Duodenal mucosa (tissue), 2 donors: ENCODE data around the gene NTRK2.

Source experiments
- H3K27ac ChIP-seq: one replicate; pipeline ENCODE4 v1.7.0; 2013; ENCODE audit warnings: low read depth, low read length
- H3K27me3 ChIP-seq, 2 donors: one replicate each; pipeline ENCODE4 v1.7.0; 2013; ENCODE audit warnings: low read length in 2 of 2, control low read depth in 1 of 2; ENCODE audit not compliant: insufficient read depth in 2 of 2, control insufficient read depth in 1 of 2
- H3K36me3 ChIP-seq, 2 donors: one replicate each; pipeline ENCODE4 v1.7.0; 2013; ENCODE audit warnings: low read length in 2 of 2, control low read depth in 1 of 2; ENCODE audit not compliant: insufficient read depth in 2 of 2, control insufficient read depth in 1 of 2
- H3K4me1 ChIP-seq, 2 donors: one replicate each; pipeline ENCODE4 v1.7.0; 2013; ENCODE audit warnings: low read length in 2 of 2, control low read depth in 1 of 2; ENCODE audit not compliant: insufficient read depth in 2 of 2, control insufficient read depth in 1 of 2
- H3K4me3 ChIP-seq, 2 donors: one replicate each; pipeline ENCODE4 v1.7.0; 2013; ENCODE audit warnings: low read length in 2 of 2, low read depth in 1 of 2
- H3K9ac ChIP-seq, 2 donors: one replicate each; pipeline ENCODE4 v1.7.0; 2013; ENCODE audit warnings: low read length in 2 of 2, low read depth in 1 of 2
- H3K9me3 ChIP-seq, 2 donors: one replicate each; pipeline ENCODE4 v1.7.0; 2013; ENCODE audit warnings: low read length in 2 of 2, control low read depth in 1 of 2; ENCODE audit not compliant: control insufficient read depth in 1 of 2

The NTRK2 gene

DNA sequence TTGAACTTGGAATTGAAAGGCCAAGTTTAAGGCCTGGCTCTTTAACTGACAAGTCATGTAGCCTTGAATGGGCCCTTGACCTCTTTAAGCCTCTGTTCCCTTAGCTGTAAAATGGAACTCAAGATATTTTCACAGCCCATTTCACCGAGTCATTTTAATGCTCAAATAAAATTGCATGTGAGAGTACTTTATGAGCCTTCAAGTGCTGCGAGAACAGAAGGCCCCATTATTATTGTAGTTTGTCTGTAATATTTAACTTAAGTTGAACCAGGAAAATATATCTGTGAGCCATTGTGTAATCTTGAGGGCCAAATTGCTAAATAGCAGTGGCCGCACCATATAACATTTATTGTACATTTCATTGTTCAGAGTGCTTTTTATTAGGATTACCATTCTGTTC lies 249.9 kb downstream of the NTRK2 start:
- Histone ChIP-seq H3K9ac (no peak overlapping the region), H3K27me3 (no peaks in the 10 kb centered on the region), H3K4me3 (no peak overlapping the region), H3K9me3 (no peaks in the 10 kb centered on the region), H3K4me1 (no peaks in the 10 kb centered on the region), H3K27ac (no peak overlapping the region), H3K36me3 (no peaks in the 10 kb centered on the region)

DNA sequence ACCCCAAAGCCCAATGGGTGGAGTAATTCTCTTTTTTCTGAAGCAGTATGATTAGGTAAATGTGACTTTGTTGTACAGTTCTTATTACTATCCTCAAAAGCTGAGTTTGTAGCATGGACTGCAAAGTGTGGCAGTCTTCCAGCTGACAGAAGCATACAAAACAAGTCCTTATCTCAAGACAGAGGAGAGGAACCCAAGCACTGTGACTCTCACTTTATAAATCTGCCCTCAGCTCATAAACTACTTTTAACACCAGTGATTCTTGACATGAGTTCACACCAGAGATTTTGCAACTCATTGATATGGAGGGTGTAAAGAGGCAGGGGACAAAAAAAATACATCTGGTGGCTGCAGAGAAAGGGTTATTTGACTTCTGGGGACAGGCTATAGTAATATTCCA lies 251.6 kb downstream of the NTRK2 start:
- Histone ChIP-seq H3K27ac (no peak overlapping the region), H3K4me1 (no peaks in the 10 kb centered on the region), H3K36me3 (no peaks in the 10 kb centered on the region), H3K9ac (no peak overlapping the region), H3K9me3 (no peaks in the 10 kb centered on the region), H3K4me3 (no peak overlapping the region), H3K27me3 (no peaks in the 10 kb centered on the region)

DNA sequence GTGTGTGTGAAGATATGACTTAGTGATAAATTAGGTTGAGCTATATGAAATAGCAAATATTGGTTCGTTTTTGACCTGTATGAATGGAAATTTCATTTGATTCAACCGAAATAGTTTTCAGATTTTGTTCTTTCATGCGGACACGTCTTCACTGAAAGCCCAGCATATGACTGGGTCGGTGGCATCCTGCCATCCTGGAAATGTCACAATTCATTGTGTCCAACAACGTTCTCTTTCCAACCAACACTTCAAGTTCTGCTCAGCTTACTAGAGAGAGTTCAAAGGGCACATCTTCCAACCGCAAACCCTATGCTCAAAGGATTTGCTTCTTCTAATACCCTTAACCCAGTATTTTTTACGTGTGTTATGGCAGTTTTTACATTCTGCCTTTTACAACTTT lies 252.5 kb downstream of the NTRK2 start:
- no peak overlapping the region for H3K27ac ChIP-seq
- no peaks in the 10 kb centered on the region for H3K27me3 ChIP-seq
- no peaks in the 10 kb centered on the region for H3K4me1 ChIP-seq
- H3K36me3 ChIP-seq, result no peaks in the 10 kb centered on the region
- no peak overlapping the region for H3K9ac ChIP-seq
- H3K4me3 ChIP-seq, result no peak overlapping the region
- no peaks in the 10 kb centered on the region for H3K9me3 ChIP-seq

DNA sequence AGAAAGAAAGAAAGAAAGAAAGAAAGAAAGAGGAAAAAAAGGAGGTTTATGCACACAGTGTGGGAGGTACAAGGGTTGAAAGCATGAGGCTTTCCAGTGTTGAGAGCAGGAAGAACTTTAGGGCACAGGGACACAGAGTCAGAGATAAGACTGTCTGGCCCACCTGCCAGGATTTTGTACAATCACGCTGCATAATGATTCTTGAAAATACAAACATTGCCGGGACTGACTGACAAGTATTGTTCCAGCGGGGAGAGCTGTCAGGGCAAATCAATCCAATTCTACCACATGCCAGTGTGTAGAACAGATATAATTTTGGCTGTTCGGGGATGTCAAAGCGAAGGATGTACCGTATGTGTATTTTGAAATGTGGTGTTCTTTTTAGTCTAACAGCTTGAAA lies 254.7 kb downstream of the NTRK2 start:
- no peaks in the 10 kb centered on the region for H3K36me3 ChIP-seq
- no peaks in the 10 kb centered on the region for H3K27me3 ChIP-seq
- H3K4me3 ChIP-seq, result no peak overlapping the region
- no peak overlapping the region for H3K27ac ChIP-seq
- H3K4me1 ChIP-seq, result no peaks in the 10 kb centered on the region
- H3K9me3 ChIP-seq, result no peaks in the 10 kb centered on the region
- no peak overlapping the region for H3K9ac ChIP-seq

DNA sequence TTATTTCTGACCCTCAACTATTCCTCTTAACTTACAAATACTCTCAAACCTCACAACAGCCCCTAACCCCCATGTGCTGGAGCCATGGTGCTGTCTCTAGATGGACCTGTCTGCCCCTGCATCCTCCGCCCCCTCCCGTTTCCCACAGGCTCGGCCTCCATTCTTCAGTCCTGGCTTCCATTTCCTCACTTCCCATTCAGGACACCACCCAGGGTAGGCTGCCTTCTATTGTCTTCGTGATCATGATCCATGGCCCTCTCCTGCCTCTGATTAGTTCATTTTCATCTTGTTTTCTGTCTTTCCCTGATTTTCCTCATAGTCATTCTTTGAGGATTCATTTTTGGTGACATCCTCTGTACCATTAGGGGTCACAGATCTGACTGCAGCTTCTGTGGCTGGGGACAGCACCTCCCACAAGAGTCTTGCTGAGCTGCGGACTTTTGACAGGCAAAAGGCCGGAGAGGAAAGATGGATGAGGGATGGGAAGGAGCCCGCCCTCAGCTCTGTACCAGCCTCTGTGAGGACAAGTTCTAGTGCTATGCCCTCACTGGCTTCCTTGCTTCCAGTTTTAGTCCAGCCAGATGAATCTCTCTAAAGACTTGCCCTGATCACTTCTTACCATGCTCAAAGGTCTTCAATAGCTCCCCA lies 255.8 kb downstream of the NTRK2 start:
- H3K9ac ChIP-seq, result no peak overlapping the region
- H3K4me1 ChIP-seq, result no peaks in the 10 kb centered on the region
- no peaks in the 10 kb centered on the region for H3K36me3 ChIP-seq
- H3K4me3 ChIP-seq, result no peak overlapping the region
- no peak overlapping the region for H3K27ac ChIP-seq
- H3K9me3 ChIP-seq, result no peaks in the 10 kb centered on the region
- no peaks in the 10 kb centered on the region for H3K27me3 ChIP-seq

DNA sequence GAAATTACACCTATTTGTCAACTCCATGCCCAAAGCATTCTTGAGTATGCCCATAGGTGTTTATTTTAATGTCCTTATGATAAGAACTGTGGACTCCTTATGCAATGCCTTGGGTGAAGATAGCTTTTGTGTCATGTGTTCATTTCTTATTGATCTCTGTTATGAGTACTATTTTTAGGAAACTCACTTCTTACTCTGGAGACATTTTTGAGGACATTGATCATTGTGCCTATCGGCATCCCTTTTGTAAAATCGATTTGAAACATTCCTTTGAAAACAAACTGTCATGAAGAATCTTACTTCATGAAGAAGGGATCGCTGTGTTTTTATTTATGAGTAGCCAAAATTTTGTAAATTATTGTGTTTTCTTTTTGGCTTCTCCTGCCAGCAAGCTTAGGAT lies 257.3 kb downstream of the NTRK2 start:
- H3K9me3 ChIP-seq, result no peaks in the 10 kb centered on the region
- no peak overlapping the region for H3K9ac ChIP-seq
- no peak overlapping the region for H3K27ac ChIP-seq
- H3K4me1 ChIP-seq, result no peaks in the 10 kb centered on the region
- H3K27me3 ChIP-seq, result no peaks in the 10 kb centered on the region
- no peak overlapping the region for H3K4me3 ChIP-seq
- no peaks in the 10 kb centered on the region for H3K36me3 ChIP-seq

DNA sequence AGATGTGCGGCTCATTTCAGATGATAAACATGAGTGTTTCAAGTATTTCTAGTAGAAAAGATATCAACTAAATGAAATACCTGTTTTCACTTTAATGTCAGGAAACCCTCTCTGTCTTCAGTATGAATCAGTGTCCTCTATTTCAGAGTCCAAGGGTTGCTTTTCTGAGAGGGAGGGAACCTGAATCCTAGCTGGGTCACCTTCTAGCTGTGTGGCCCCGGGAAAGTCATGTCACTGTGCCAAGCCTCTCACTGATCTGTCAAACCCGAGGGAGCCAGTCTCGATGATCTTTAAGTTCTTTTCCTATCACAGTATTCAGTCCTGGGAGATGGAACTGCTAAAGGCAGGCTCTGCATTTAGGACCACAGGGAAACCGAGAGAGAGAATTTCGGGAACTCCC lies 258.9 kb downstream of the NTRK2 start:
- Histone ChIP-seq H3K9me3 (no peaks in the 10 kb centered on the region), H3K4me1 (no peaks in the 10 kb centered on the region), H3K36me3 (no peaks in the 10 kb centered on the region), H3K4me3 (no peak overlapping the region), H3K27ac (no peak overlapping the region), H3K27me3 (no peaks in the 10 kb centered on the region), H3K9ac (no peak overlapping the region)

DNA sequence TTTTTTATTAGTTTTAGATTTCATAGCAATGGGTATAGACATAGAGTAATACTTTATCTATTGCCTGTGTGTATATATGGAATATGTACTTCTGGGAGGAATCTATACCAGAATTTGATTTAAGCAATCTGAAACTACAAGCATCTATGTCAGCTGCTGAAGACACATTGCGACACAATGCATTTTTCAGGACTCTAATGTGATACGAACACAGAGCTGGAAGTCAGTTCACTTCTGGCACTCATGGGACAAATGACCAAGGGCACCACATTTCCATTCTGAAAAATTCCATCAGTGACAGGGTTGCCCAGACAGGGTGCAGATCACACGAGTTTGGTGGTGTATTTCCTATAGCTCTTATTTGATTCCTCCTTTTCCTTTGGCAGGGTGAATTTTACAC lies 259.5 kb downstream of the NTRK2 start:
- Histone ChIP-seq H3K27ac (no peak overlapping the region), H3K9me3 (no peaks in the 10 kb centered on the region), H3K4me3 (no peak overlapping the region), H3K27me3 (no peaks in the 10 kb centered on the region), H3K36me3 (no peaks in the 10 kb centered on the region), H3K4me1 (no peaks in the 10 kb centered on the region), H3K9ac (no peak overlapping the region)

DNA sequence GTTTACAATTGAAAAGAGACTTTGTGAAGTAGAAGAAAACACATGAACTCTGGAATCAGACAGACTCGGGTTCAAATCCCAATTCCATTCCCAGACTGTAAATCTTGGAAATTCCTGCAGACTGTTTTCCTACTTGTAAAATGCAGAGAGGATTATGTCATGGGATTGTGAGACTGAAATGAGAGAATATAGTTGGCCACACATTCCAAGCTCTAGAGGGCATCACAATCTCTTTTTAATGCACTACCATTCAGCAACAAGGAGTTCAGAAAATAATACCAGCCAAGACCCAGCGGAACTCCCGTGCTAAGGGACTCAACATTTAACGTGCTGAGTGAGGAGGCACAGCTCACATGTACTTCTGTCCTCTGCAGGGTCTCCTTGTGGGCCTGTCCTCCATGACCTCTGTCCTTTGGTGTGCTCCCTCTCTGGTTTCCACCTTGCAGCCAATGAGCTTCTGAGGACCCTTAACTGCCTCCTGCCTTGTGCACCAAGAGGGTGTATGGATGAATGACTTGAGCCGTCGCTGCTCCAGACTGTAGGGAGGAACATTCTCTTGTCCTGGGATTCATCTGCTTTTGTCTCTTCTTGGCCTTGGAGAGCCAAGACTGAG lies 263.5 kb downstream of the NTRK2 start:
- Histone ChIP-seq H3K27ac (no peak overlapping the region), H3K36me3 (no peaks in the 10 kb centered on the region), H3K4me1 (no peaks in the 10 kb centered on the region), H3K27me3 (no peaks in the 10 kb centered on the region), H3K9me3 (no peaks in the 10 kb centered on the region), H3K4me3 (no peak overlapping the region), H3K9ac (no peak overlapping the region)

DNA sequence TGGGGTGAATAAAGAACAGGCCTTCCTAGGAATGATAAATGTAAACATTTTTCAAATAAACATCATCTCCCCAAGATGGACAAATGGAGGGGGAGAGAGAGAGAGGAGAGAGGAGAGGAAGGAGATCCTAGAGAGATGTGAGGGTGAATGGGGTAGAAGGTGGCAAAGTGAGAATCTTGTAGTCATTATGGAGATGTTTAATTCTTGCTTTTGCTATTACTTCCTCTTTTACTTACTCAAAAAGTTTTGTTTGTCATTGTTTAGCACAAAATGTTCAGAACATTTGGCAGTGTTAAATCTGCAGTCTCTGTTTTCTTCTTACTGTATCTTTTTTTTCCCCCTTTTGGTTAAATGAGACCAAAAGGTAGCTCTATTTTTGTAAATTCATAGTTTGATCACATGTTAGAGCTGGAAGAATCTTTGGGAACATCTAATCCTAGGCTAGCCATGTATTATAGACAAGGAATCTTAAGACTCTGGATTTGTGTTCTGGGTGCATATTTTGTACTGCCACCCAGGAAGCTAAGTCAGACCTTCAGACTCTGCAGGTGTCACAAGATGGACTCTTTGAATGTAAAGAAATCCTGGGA lies 266.1 kb downstream of the NTRK2 start:
- Histone ChIP-seq H3K9me3 (no peaks in the 10 kb centered on the region), H3K36me3 (no peaks in the 10 kb centered on the region), H3K4me1 (no peaks in the 10 kb centered on the region), H3K4me3 (no peak overlapping the region), H3K27ac (no peak overlapping the region), H3K9ac (no peak overlapping the region), H3K27me3 (no peaks in the 10 kb centered on the region)
